Measurements from ENCODE around the gene KRTAP19-6.

The KRTAP19-6 gene

GRCh38 chr21:30502041-30502440 lies 39.6 kb downstream of the KRTAP19-6 start, which contains the start of gene KRTAP19-5:
Gene KRTAP19-5, minus strand, starts transcription at chr21:30502141. Its CDS starts 51 bp downstream, at chr21:30502090.
- Mint-ChIP-seq H3K36me3 (no peaks in the 10 kb centered on the region), H3K4me1 (ENCODE audit: low read depth) (no peaks in the 10 kb centered on the region), H3K4me3 (no peak within 1 kb of the TSS), H3K27me3 (no peaks in the 10 kb centered on the region), H3K9me3 (ENCODE audit: low read depth) (no peaks in the 10 kb centered on the region), H3K27ac (no peak within 1 kb of the TSS)

DNA sequence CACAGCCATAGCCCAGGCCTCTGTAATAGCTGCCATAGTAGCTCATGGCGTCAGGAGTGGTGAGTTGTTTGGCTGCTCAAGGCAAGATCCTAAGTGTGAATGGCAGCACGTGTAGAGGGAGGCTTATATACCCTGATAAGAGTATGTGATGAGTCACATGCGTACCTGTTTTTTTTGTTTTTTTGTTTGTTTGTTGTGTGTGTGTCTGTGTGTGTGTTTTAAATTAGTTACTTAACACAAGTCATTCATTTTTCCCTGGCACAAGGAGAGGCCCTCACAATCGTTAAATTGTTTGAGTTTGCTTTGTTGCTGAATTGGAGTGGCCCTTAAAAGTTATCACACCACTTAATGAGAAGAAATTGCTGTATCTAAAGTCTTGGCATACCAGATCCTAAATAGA lies 44.6 kb downstream of the KRTAP19-6 start, which contains the start of gene KRTAP19-4:
TSS of gene KRTAP19-4 (minus strand) at position 101 of the 400 bp plus-strand sequence. CDS start at position 46, 55 bp downstream.
- Mint-ChIP-seq H3K4me1 (ENCODE audit: low read depth) (no peaks in the 10 kb centered on the region), H3K4me3 (no peak within 1 kb of the TSS), H3K27ac (no peak within 1 kb of the TSS), H3K27me3 (no peaks in the 10 kb centered on the region), H3K36me3 (no peaks in the 10 kb centered on the region), H3K9me3 (ENCODE audit: low read depth) (no peaks in the 10 kb centered on the region)

- Mint-ChIP-seq H3K27me3 (no peaks in the 10 kb centered on the region), H3K4me1 (ENCODE audit: low read depth) (no peaks in the 10 kb centered on the region), H3K4me3 (no peak within 1 kb of the TSS), H3K27ac (no peak within 1 kb of the TSS), H3K9me3 (ENCODE audit: low read depth) (peaks cover 6% of the 10 kb centered on the region), H3K36me3 (no peaks in the 10 kb centered on the region)
Observed at GRCh38 chr21:30491963-30492428, 49.7 kb downstream of the KRTAP19-6 start, which contains the start of gene KRTAP19-3. Gene KRTAP19-3, minus strand, starts transcription at chr21:30492013. Its CDS starts 56 bp downstream, at chr21:30491957.

Data from activated naive CD8-positive, alpha-beta T cell (primary cell).